ENCODE results near the gene GPN3. TPM values are rescaled to one million over a fixed set of nuclear protein-coding genes. Genes with fewer than 3 reads are reported as not detected.
A peak's percentile ranks its signal among the peaks of the same experiment; 100 is the strongest.

GPN3 gene
- total and polyA plus RNA-seq, 10 of the 15 experiments (the other 5 are each of a cell fraction or from before 2014, with no cell fraction given): 27.1 to 117 (median 53.5) TPM

GRCh38 chr12:110468214-110469048 is at the start of gene GPN3, which contains the start of gene FAM216A (continued):
- TF ChIP-seq SKIL (IDR thresholded peaks at IDR 0.05; ENCODE audit: low read depth, poor library complexity, severe bottlenecking) (no peak), YBX1 (IDR thresholded peaks at IDR 0.05) (no peak), NFYB (IDR thresholded peaks at IDR 0.05; ENCODE audit: insufficient read depth, low read depth, low read length) (peak; percentile 64; the same call in 1 of the 2 replicates), KAT2A (conservative IDR thresholded peaks at IDR 0.05; ENCODE audit: control insufficient read depth, low read depth, low read length) (no peak), PRDM15 (CRISPR knock-in tag; IDR thresholded peaks at IDR 0.05) (no peak), EED (IDR thresholded peaks at IDR 0.05; ENCODE audit: low read depth) (no peak), MLLT1 (IDR thresholded peaks at IDR 0.05) (peak; percentile 67), ZBTB11 (CRISPR knock-in tag; IDR thresholded peaks at IDR 0.05) (no peak), POLR2A (IDR thresholded peaks at IDR 0.05; ENCODE audit: low read depth, low read length) (peak; percentile 91), ZBTB4 (CRISPR knock-in tag; IDR thresholded peaks at IDR 0.05) (no peak), DPF2 (IDR thresholded peaks at IDR 0.05) (peak; percentile 84; the same call in 1 of the 2 replicates), MYC (IDR thresholded peaks at IDR 0.05; ENCODE audit: insufficient read depth, insufficient read length, insufficient replicate concordance, low read length, severe bottlenecking) (no peak), ZNF622 (IDR thresholded peaks at IDR 0.05) (no peak), IKZF1 (conservative IDR thresholded peaks at IDR 0.05) (peak; percentile 90)
